ENCODE measurements around the gene BRD7. TPM values are rescaled to one million over a fixed set of nuclear protein-coding genes. Genes with fewer than 3 reads are reported as not detected.

The BRD7 gene
- total and polyA plus RNA-seq, 2 donors: 45.9 to 48.1 TPM

- no peak for DNase-seq (ENCODE audit: extremely low spot score)
- Histone ChIP-seq H3K4me3 (ENCODE audit: low read depth, low read length) (no peak overlapping the region), H3K36me3 (ENCODE audit: insufficient read depth) (peaks cover 4% of the 10 kb centered on the region), H3K27ac (ENCODE audit: low read depth) (no peak overlapping the region), H3K4me1 (ENCODE audit: insufficient read depth) (no peaks in the 10 kb centered on the region)
- 87% methylated on average over 12 of the region's 12 CpGs for WGBS
Observed at GRCh38 chr16:50316102-50316847, 52.5 kb downstream of the BRD7 start.

- no peak overlapping the region for H3K27ac ChIP-seq (ENCODE audit: low read depth)
- WGBS: 83% methylated on average over 15 of the region's 15 CpGs
- DNase-seq (ENCODE audit: extremely low spot score): no peak
- no peak overlapping the region for H3K4me3 ChIP-seq (ENCODE audit: low read depth, low read length)
- H3K4me1 ChIP-seq (ENCODE audit: insufficient read depth): no peaks in the 10 kb centered on the region
- H3K36me3 ChIP-seq (ENCODE audit: insufficient read depth): peaks cover 2% of the 10 kb centered on the region
Observed at GRCh38 chr16:50315346-50315997, 53.3 kb downstream of the BRD7 start.

GRCh38 chr16:50314665-50315064, 54.1 kb downstream of the BRD7 start:
- 87% methylated on average over 8 of the region's 8 CpGs for WGBS
- no peak for DNase-seq (ENCODE audit: extremely low spot score)
- H3K36me3 ChIP-seq (ENCODE audit: insufficient read depth): peaks cover 2% of the 10 kb centered on the region
- no peaks in the 10 kb centered on the region for H3K4me1 ChIP-seq (ENCODE audit: insufficient read depth)
- H3K4me3 ChIP-seq (ENCODE audit: low read depth, low read length): no peak overlapping the region
- H3K27ac ChIP-seq (ENCODE audit: low read depth): no peak overlapping the region

GRCh38 chr16:50313596-50314478, 55.0 kb downstream of the BRD7 start:
- WGBS: 78% methylated on average over 31 of the region's 31 CpGs
- Histone ChIP-seq H3K27ac (ENCODE audit: low read depth) (no peak overlapping the region), H3K4me1 (ENCODE audit: insufficient read depth) (no peaks in the 10 kb centered on the region), H3K4me3 (ENCODE audit: low read depth, low read length) (no peak overlapping the region), H3K36me3 (ENCODE audit: insufficient read depth) (peaks cover 2% of the 10 kb centered on the region)
- DNase-seq (ENCODE audit: extremely low spot score): no peak

- H3K36me3 ChIP-seq (ENCODE audit: insufficient read depth): peaks cover 2% of the 10 kb centered on the region
- H3K4me1 ChIP-seq (ENCODE audit: insufficient read depth): no peaks in the 10 kb centered on the region
- 81% methylated on average over 22 of the region's 22 CpGs for WGBS
- H3K27ac ChIP-seq (ENCODE audit: low read depth): no peak overlapping the region
- DNase-seq (ENCODE audit: extremely low spot score): no peak
- H3K4me3 ChIP-seq (ENCODE audit: low read depth, low read length): no peak overlapping the region
Observed at GRCh38 chr16:50311891-50312501, 56.8 kb downstream of the BRD7 start.

- no peak for DNase-seq (ENCODE audit: extremely low spot score)
- H3K27ac ChIP-seq (ENCODE audit: low read depth): no peak overlapping the region
- 89% methylated on average over 4 of the region's 4 CpGs for WGBS
- no peaks in the 10 kb centered on the region for H3K4me1 ChIP-seq (ENCODE audit: insufficient read depth)
- no peak overlapping the region for H3K4me3 ChIP-seq (ENCODE audit: low read depth, low read length)
- H3K36me3 ChIP-seq (ENCODE audit: insufficient read depth): no peaks in the 10 kb centered on the region
Observed at GRCh38 chr16:50311134-50311528, 57.7 kb downstream of the BRD7 start.

GRCh38 chr16:50310308-50311133, 58.3 kb downstream of the BRD7 start:
- WGBS: 79% methylated on average over 18 of the region's 18 CpGs

GRCh38 chr16:50309527-50310307, 59.1 kb downstream of the BRD7 start:
- Histone ChIP-seq H3K4me3 (ENCODE audit: low read depth, low read length) (no peak overlapping the region), H3K36me3 (ENCODE audit: insufficient read depth) (no peaks in the 10 kb centered on the region), H3K27ac (ENCODE audit: low read depth) (no peak overlapping the region), H3K4me1 (ENCODE audit: insufficient read depth) (no peaks in the 10 kb centered on the region)
- DNase-seq (ENCODE audit: extremely low spot score): no peak
- WGBS: 57% methylated on average over 15 of the region's 15 CpGs

More at GRCh38 chr16:50310308-50311133, 58.3 kb downstream of the BRD7 start:
- Histone ChIP-seq H3K4me3 (ENCODE audit: low read depth, low read length) (no peak overlapping the region), H3K4me1 (ENCODE audit: insufficient read depth) (no peaks in the 10 kb centered on the region), H3K36me3 (ENCODE audit: insufficient read depth) (no peaks in the 10 kb centered on the region), H3K27ac (ENCODE audit: low read depth) (no peak overlapping the region)
- no peak for DNase-seq (ENCODE audit: extremely low spot score)

- H3K27ac ChIP-seq (ENCODE audit: low read depth): no peak overlapping the region
- no peaks in the 10 kb centered on the region for H3K4me1 ChIP-seq (ENCODE audit: insufficient read depth)
- H3K4me3 ChIP-seq (ENCODE audit: low read depth, low read length): no peak overlapping the region
- 80% methylated on average over 11 of the region's 11 CpGs for WGBS
- DNase-seq (ENCODE audit: extremely low spot score): no peak
- no peaks in the 10 kb centered on the region for H3K36me3 ChIP-seq (ENCODE audit: insufficient read depth)
Observed at GRCh38 chr16:50309156-50309526, 59.6 kb downstream of the BRD7 start.

- Histone ChIP-seq H3K4me1 (ENCODE audit: insufficient read depth) (no peaks in the 10 kb centered on the region), H3K27ac (ENCODE audit: low read depth) (no peak overlapping the region), H3K36me3 (ENCODE audit: insufficient read depth) (no peaks in the 10 kb centered on the region), H3K4me3 (ENCODE audit: low read depth, low read length) (no peak overlapping the region)
- WGBS: 96% methylated on average over 18 of the region's 18 CpGs
- DNase-seq (ENCODE audit: extremely low spot score): no peak
Observed at GRCh38 chr16:50308237-50308965, 60.4 kb downstream of the BRD7 start.

- H3K27ac ChIP-seq (ENCODE audit: low read depth): no peak overlapping the region
- DNase-seq (ENCODE audit: extremely low spot score): no peak
- no peaks in the 10 kb centered on the region for H3K36me3 ChIP-seq (ENCODE audit: insufficient read depth)
- 83% methylated on average over 9 of the region's 9 CpGs for WGBS
- H3K4me1 ChIP-seq (ENCODE audit: insufficient read depth): no peaks in the 10 kb centered on the region
- H3K4me3 ChIP-seq (ENCODE audit: low read depth, low read length): no peak overlapping the region
Observed at GRCh38 chr16:50306287-50306686, 62.5 kb downstream of the BRD7 start.
